ENCODE data around the gene PRKCH.

The PRKCH gene

DNA sequence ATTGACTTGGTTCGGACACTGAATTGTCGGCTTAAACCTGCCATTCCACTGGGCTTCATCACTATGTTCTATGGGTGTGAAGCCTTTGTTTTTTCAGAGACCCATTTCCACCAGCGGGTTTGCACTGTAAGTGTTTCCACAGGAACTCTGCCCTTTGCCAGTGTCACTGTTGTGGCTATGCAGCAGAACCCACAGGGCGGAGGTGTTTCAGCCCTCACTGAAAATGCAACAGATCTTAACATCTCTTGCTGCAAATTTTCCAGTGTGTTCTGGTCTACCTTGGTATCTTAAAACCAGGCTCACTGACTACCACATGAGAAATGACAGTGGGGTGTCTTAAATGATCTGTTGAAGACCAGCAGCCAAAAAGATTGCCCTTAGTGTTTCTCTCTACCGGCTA, 21.1 kb downstream of the PRKCH start:
- H3K4me3 ChIP-seq (ENCODE audit: low read depth, low read length), result no peak overlapping the region

GRCh38 chr14:61342932-61343331, 21.6 kb downstream of the PRKCH start:
- TF ChIP-seq, protein P1, sequence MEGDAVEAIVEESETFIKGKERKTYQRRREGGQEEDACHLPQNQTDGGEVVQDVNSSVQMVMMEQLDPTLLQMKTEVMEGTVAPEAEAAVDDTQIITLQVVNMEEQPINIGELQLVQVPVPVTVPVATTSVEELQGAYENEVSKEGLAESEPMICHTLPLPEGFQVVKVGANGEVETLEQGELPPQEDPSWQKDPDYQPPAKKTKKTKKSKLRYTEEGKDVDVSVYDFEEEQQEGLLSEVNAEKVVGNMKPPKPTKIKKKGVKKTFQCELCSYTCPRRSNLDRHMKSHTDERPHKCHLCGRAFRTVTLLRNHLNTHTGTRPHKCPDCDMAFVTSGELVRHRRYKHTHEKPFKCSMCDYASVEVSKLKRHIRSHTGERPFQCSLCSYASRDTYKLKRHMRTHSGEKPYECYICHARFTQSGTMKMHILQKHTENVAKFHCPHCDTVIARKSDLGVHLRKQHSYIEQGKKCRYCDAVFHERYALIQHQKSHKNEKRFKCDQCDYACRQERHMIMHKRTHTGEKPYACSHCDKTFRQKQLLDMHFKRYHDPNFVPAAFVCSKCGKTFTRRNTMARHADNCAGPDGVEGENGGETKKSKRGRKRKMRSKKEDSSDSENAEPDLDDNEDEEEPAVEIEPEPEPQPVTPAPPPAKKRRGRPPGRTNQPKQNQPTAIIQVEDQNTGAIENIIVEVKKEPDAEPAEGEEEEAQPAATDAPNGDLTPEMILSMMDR (IDR thresholded peaks at IDR 0.05; ENCODE audit: borderline replicate concordance, insufficient read depth, low read depth, low read length), result no peak
- H3K4me3 ChIP-seq (ENCODE audit: low read depth, low read length), result no peak overlapping the region

More for the DNA sequence above, 21.1 kb downstream of the PRKCH start:
- TF ChIP-seq, protein P1 (IDR thresholded peaks at IDR 0.05; ENCODE audit: borderline replicate concordance, insufficient read depth, low read depth, low read length), result no peak

DNA sequence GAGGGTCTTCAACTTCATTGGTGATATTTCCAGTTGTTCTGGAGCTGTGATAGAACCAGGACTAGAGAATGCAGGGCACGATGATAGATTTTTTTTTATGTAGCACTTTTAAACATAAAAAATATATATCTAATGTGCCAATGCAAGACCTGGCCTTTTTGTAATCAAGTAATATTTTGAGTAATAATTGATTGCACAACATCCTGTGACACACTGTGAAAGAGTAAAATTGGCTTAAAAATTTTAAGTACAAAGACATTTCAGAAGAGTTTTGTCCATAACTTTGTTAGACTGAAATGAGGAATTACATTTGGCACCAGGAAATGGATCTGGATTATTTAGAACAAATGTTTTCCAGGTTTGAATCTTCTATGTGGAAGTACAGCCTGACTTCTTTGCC, 22.1 kb downstream of the PRKCH start:
- H3K4me3 ChIP-seq (ENCODE audit: low read depth, low read length), result no peak overlapping the region

GRCh38 chr14:61343991-61344405, 22.6 kb downstream of the PRKCH start:
- TF ChIP-seq, protein P1 (IDR thresholded peaks at IDR 0.05; ENCODE audit: borderline replicate concordance, insufficient read depth, low read depth, low read length), result 0 out of 2 replicates have a peak, but pooled peaks have one; percentile 12
- H3K4me3 ChIP-seq (ENCODE audit: low read depth, low read length), result no peak overlapping the region

More for the DNA sequence above, 22.1 kb downstream of the PRKCH start:
- TF ChIP-seq, protein P1 (IDR thresholded peaks at IDR 0.05; ENCODE audit: borderline replicate concordance, insufficient read depth, low read depth, low read length), result no peak

DNA sequence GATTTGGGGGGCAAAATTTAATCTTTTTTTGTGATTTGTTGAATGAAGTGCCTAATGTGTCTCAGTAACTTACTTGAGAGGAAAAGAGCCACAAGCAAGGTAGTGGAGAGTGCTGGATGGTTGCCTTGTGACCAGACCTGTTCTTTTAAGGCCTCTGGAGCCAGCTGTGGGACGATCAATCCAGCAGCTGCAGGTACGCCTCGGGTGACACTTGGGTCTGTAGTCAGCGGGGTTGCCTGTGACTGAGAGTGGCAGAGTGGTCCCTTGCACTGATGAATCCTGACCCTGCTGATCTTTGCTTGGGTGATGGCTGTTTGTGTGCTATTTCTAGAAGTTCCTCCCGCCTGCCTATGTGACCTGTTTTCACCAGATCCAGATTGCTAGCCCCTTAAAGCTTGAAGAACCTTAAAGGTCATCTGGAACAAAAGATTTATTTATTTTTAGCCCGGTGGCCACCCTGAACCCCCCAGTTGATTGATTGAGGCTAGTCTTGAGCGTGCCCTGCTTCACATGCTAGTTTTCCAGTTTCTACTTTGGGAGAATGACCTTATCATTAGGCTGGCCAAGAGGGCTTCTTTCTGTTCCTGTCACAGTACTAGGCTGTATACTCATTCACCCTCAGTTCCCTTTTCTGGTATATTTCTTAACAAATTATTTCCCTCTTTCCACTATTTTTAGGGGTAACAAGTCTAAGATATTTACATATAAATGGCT, 23.2 kb downstream of the PRKCH start:
- H3K4me3 ChIP-seq (ENCODE audit: low read depth, low read length), result no peak overlapping the region
- TF ChIP-seq, protein P1 (IDR thresholded peaks at IDR 0.05; ENCODE audit: borderline replicate concordance, insufficient read depth, low read depth, low read length), result no peak

- no peak overlapping the region for H3K4me3 ChIP-seq (ENCODE audit: low read depth, low read length)
- TF ChIP-seq, protein P1 (IDR thresholded peaks at IDR 0.05; ENCODE audit: borderline replicate concordance, insufficient read depth, low read depth, low read length), result no peak
These were observed 23.7 kb downstream of the PRKCH start for GRCh38 chr14:61345151-61345482.

DNA sequence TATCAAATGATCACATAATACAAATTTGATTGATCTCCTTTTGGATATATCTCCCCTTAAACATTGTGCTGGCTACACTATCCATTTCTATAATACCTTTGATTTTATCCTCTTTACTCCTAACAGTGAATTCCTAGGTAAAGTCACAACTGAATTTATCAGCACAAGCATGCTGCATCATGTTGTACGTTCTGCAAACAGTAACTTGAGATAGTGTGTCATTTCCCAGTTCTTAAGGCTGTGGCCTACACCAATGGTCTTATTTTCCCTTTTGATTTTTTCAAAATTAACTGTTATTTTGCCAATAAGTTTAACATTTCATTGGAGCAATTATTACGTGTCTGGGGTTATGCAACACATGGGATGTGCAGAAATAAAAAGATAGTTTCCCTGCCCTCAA, 24.8 kb downstream of the PRKCH start:
- H3K4me3 ChIP-seq (ENCODE audit: low read depth, low read length), result no peak overlapping the region
- TF ChIP-seq, protein P1 (IDR thresholded peaks at IDR 0.05; ENCODE audit: borderline replicate concordance, insufficient read depth, low read depth, low read length), result no peak
